Stimulated activated naive CD4-positive, alpha-beta T cell treated with Interleukin-2 at 50 U/mL for 16 hours (primary cell): ENCODE measurements around the gene RNF40.

Source experiments
- DNase-seq: peaks from one replicate; lab custom pipeline; 2025; lab: John Stamatoyannopoulos, UW

RNF40 gene

DNA sequence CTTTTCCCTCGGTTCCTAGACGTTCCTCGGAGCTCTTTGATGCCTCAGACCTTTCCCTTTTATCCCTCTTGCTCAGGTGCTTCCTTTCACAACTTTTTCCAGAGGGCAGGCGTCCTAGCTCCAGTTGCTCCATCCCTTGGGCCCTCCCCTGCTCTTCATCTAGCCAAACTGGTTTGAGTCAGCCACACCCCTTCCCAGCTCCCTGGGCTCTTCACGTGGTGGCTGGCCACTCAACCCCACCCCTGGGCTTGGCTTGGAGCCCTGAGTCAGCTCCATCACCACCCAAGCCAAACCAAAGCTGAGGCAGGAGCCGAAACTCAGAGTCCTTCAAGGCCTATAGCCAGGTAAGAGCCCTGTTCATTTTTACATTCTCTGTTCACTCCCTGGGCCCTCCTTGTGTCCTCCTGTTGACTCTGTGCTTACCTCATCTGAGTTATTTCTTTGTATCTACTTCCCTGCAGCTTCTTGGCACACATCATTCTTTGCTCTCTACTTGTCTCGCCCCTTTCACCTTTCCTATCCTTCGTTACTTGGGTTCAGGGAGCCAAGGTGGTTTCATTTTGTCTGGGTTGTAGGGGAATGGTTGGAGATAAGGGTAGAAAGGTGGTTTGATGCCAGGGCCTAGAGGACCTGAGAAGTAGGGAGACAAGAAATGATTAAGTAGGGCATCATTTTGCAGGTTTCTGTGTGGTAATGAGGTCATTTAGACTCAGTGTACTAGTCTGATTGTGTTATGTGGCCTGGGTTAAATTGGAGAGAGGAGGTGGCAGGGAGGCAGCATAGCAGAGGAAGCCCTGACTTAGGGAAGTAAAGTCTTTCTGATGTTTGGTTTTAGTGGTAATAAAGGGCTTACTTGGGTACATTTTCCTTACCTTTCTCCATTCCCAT, 21.5 kb upstream of the RNF40 start:
- DNase-seq = no peak

DNA sequence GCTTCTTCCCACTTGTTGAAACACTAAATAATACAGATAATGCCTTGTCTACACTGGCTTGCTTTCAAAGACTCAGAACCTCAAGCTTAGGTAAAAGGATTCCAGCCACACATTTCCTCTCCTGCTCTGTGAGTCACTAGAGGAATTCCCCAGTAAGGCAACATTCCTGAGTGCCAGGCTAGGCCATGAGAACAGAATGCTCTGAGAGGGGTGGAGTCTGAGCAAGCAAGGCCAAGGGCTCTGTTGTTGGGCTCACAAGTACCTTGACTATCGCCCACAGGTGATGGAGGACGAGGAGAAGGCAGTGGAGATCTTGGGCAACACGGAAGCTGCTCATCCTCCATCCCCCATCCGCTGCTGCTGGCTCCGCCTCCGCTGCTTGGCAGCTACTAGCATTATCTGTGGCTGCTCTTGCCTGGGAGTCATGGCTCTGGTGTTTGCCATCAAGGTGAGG, 20.6 kb upstream of the RNF40 start:
- DNase-seq = no peak

DNA sequence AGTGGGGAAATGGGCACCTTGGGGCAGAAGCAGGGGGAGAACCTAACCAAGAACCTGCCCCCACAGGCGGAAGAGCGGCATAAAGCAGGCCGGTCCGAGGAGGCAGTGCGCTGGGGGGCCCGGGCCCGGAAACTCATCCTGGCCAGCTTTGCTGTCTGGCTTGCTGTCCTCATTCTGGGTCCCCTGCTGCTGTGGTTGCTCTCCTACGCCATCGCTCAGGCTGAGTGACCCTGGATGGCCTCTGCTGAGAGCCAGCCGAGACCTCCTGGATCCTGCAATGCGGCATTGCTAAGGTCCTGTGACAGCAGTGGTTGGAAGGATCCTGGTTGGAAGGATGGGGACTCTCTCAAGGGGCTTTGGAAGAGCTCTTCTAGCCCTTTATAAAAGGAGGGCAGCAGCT, 18.4 kb upstream of the RNF40 start:
- DNase-seq = no peak

DNA sequence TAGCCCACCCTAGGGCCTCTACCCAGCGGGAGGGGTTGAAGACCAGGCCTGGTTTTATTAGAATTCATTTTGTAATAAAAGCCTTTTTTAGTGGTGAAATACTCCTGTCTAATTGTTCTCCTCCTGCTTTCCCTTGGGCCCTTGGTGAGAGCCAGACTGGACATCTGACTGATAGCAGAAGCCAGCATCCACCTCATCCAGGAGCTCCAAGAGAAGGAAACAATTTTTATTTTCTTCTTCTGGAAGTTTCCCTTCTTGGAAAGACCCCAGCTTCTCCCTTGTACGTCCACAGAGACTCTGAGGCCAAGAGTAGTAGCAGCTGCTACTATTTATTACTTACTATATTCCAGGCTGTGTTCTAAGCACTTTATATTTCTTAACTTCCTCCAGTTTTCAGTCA, 17.9 kb upstream of the RNF40 start:
- DNase-seq = no peak

DNA sequence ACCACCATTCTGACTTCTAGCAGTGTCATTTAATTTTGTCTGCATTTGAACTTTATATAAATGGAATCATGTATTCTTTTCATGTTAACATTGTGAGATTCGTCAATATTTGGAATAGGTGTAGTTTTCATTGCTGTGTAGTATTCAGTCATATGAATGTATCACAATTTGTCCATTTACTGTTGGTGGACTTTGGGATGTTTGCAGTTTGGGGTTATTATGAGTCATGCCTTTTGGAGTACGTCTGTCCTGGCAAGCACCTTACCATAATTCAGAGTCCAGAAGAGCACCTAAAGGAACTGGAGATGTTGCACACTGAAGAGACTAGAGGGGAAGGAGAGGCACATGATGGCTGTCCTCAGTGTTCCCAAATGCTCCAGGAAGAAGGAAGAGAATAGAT, 17.0 kb upstream of the RNF40 start:
- no peak for DNase-seq

DNA sequence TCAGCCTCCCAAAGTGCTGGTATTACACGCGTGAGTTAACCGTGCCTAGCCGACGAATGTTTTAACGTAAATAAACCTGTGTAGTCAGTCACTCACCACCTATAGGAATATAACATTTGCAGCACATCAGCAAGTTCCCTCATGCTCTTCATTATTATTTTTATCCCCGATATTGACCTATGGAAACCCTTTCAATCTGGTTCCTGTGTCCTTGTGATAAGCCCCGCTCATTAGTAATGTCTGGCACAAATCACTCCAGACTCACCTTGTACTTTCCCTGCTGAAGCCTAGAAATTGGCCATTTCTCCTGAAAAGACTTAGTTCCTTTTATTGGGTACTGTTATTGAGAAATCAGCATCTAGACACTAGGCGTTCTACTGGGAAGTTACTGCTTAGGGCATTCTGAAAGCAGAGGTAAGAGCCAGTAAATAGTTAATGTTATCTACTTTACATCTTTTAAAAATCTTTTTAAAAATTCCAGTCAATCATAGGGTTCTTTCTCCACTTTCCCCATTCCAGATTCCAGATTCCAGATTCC, 15.4 kb upstream of the RNF40 start:
- no peak for DNase-seq

DNA sequence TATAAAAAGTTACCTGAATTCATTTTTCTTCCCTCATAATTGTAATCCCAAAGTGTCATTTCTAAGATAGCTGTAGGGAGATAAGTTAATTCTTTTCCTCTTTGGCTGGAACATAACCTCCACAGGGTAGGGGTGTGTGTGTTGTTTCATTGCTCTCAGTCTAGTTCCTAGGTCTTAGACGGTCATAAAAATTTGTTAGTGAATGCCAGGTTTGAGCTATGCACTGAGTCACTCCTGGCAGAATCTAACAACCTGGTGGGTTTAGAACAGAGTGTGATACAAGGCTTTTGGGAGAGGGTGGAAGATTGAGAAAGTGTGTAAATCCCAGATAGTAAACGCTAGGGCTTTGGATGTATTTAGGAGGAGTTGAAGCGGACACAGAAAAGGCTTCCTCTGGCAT, 14.8 kb upstream of the RNF40 start:
- no peak for DNase-seq

DNA sequence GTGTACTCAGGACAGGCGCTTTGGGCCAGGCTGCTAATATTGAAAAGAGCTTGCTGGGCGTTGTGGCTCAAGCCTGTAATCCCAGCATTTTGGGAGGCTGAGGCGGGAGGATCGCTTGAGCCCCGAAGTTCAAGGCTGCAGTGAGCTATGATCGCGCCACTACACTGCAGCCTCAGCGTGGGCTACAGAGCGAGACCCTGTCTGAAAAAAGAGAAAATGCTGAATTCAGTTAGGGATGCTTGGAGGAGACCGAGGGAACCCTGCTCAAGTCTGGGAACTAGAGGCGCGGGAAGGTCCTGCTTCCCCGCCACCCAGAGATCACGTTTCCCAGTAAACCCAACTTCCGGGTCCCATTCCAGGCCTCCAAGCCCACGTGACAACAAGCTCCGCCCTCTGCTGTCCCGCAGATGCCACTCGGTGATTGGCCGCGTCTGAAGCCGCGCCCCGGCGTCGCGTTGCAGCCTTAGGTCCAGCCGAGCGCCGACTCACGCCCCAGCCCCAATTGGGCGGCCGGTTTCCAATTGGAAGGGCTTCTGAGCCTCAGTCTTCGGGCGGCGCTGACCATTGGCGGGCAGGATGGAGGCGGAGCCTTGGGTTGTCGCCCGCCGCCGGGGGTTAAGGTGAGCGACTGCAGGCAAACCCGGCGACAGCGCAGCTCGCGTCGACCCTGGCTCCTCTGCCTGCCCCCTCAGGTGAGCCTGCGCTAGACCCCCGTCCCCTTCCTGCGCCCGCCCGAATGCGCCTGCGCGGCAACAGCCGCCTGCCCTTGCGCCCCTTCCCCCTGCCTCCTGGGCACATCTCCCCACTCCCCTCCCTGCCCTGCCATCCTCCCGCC, 14.1 kb upstream of the RNF40 start, which contains the start of gene PHKG2:
Gene PHKG2 (plus strand): TSS at position 627 of the 835 bp plus-strand sequence. CDS start 396 bp downstream, outside the sequence.
- peak; percentile 97 for DNase-seq

DNA sequence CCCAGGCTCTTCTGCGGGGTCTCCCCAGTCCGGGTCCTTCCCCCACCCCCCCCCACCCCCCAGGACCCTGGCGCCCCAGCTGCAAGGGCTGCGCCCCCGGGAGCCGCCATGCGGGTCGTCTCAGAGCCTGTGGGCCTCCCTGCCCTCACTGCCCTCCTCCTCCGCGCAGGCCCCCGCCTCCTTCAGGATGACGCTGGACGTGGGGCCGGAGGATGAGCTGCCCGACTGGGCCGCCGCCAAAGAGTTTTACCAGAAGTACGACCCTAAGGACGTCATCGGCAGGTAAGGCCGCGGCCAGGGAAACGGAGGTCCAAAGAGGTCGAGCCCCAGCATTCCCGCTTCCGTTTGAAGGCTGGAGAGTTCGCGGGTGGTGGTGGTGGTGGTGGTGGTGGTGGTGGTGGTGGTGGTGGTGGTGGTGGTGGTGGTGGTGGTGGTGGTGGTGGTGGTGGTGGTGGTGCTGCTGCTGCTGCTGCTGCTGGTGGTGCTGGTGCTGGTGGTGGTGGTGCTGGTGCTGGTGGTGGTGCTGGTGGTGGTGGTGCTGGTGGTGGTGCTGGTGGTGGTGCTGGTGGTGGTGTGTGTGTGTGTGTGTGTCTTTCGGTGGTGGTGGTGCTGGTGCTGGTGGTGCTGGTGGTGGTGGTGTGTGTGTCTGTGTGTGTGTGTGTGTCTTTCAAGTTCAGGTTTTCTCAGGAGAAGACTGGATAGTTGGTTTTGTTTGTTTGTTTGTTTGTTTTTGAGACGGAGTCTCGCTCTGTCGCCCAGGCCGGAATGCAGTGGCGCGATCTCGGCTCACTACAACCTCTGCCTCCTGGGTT, 13.3 kb upstream of the RNF40 start:
- DNase-seq = no peak

DNA sequence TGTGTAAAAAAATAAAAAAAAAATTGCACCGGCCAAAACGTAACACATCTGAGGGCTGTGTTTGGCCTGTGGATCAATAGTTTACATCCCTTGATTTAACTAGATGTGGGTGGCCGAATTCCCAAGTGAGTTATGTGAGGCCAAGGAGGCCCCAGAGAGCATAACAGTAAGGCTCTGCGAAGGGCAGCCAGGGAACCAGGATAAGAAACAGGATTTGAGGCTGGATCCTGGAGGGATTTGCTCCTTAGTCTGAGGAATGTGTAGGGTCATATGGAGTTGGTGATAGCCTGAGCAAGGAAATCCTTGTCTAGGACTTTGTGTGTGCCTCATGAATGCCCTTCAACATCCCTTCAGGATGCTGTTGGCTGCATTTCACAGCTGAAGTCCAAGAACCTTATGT, 11.9 kb upstream of the RNF40 start:
- DNase-seq = no peak

DNA sequence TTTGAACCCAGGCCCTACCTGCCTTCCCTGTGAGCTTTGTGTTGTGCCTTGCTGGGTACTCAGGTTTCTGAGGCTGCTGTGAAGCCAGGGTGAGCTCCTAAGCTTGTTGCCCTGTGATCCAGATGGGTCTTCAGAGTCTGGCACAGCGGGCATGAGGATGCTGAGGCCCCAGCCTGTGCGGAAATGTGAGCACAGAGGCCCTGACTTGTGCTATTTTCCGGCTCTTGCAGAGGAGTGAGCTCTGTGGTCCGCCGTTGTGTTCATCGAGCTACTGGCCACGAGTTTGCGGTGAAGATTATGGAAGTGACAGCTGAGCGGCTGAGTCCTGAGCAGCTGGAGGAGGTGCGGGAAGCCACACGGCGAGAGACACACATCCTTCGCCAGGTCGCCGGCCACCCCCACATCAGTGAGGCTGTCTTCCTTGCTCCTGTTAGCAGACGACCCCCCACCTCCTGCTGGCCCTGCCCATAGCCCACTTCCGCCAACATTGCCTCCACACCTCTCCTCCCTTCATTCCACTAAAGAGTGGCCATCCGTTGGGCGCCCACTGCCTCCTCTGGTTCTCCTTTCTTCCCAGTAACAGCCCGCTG, 11.2 kb upstream of the RNF40 start:
- DNase-seq = no peak

DNA sequence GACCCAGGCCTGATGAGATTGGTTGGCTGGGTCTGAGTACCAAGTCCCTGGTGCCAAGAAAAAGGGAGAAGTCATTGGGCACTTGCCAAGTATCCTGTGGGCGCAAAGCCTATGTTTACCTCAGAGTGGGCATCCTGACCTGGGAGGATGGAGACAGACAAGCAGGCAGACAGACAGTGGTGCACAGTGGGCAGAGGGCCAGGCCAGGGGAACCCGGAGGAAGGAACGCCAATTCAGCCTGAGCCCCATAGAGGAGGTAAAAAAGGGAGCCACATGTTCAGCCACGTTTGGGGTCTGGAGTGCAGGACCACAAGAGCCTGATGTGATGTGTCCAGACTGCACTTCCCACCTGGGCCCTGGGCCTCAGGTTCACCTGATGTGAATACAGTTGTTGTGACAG, 8.5 kb upstream of the RNF40 start:
- no peak for DNase-seq

DNA sequence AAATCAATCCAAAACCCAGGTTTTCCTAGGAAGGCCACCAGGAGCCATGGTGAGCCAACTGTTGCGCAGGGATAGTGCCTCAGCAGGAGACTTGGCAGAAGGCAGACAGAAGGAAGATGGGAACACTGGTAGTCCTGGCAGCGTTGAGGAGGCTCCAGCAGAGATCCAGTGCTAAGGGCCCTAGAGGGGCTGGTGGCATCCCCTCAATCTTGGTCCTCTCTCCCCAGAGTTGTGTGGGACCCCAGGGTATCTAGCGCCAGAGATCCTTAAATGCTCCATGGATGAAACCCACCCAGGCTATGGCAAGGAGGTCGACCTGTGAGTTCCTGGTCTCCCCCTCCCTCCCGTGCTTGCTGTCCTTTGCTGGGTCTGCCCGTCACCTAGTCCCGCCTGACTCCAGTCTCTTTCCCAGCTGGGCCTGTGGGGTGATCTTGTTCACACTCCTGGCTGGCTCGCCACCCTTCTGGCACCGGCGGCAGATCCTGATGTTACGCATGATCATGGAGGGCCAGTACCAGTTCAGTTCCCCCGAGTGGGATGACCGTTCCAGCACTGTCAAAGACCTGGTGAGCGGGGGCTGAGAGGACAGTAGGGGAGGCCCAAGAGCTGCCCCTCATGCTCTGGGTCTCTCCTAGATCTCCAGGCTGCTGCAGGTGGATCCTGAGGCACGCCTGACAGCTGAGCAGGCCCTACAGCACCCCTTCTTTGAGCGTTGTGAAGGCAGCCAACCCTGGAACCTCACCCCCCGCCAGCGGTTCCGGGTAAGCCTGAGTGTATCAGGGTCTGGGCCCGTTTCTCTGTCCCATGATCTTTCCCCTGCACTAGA, 6.0 kb upstream of the RNF40 start:
- DNase-seq = no peak

DNA sequence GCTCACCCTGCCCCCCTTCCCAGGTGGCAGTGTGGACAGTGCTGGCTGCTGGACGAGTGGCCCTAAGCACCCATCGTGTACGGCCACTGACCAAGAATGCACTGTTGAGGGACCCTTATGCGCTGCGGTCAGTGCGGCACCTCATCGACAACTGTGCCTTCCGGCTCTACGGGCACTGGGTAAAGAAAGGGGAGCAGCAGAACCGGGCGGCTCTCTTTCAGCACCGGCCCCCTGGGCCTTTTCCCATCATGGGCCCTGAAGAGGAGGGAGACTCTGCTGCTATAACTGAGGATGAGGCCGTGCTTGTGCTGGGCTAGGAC, 5.4 kb upstream of the RNF40 start:
- DNase-seq = no peak

DNA sequence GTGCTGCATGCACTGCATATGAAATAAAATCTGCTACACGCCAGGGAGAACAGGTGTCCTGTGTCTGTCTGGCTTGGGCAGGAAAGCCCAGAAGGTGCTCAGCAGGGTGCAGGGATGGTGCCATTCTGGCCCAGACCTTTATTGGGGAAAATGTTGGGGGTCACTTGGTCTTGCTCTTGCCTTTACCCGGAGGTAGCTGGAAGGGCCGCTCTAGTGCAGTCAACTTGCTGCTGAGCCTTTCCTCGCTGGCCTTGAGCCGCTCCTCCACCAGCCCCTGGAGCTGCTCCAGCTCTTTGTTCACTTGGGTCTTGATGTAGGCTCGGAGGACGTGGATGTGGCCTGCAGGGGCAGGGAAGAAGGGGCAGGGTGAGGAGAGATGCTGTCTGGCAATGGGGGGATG, 4.8 kb upstream of the RNF40 start:
- no peak for DNase-seq

DNA sequence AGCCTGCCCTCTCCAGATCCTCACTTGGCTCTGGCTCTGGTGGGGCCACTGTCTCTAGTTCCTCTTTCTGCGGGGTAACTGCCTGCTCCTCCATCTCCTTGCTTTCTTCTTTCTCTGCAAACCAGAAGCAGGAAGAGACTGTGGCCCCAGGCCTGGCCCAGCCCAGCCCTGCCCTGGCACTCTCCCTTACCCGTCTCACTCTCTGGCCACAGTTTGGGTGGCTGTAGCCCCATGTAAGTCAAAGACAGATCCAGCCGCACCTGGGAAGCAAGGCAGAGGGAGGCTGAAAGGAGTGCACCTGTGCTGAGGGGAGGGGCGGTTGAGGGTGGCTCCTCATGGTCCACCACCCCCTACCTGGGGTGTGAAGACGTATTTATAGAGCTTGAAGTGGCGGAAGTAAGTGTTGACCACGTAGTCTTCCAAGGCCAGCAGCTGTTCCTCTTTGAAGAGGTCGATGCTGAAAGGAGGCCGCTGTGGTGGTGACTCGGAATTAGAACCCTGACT, 3.1 kb upstream of the RNF40 start:
- DNase-seq = no peak

DNA sequence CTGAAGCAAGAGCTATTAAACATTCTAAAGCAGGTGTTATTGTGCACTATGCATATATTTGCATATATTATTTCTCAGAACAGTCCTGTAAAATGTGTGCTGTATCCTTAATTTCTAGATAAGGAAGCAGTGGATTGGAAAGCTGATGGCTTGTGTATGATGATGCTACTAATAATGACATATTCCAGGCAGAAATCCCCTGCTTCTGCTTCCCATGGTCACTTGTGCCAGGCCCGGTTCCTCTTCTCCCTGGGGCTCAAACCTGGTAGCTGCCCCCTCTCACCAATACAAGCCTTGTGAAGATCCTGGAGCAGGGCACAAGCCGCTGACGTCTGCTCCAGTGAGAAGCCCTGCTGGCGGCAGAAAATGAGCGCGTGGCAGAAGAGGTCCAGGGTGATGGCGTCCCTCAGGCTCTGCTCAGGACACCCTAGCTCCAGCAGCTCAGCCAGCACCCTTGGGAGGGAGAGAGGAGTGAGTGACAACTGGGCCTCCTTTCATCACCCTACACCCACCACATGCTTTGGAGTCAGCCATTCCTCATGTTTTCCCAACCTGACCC, 2.0 kb upstream of the RNF40 start:
- DNase-seq = no peak

DNA sequence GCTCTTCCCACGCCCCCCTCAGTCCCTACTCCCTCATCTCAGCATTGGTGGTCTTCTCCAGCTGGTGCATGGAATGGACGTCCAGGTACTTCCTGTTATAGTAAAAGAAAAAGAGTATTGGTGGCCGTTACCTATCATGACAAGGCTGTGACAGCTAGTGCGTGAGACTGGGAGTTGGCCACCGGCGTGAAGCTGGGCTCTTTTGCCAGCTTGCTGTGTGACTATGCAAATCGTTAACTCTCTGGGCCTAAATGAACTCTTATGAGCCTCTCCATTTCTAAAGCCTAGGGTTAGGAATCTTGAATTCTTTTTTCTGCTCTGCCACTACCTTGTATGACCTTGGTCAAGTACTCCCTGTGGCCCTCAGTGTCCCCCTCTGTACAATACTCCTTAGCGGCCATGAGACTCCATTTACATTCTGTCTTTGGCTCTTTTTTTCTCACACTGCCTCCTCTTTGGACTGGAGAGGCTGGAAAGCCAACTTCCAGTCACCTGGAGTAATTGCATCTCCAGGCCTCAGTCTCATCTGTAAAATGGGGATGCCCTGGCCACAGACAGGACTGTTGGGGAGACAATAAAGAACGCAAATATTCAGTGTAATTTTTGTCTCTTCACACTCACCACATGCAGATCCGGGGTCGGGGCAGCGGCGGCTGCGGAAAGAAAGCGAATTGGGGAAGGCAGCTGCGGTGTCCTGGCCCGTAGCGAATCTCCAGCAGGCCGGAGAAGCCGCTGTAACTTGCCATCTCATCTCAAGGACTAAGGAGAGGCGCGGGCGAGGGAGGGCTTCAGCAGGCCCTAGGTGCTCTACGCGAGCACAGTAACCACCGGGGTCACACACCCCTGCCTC, 1.3 kb upstream of the RNF40 start:
- DNase-seq = no peak

DNA sequence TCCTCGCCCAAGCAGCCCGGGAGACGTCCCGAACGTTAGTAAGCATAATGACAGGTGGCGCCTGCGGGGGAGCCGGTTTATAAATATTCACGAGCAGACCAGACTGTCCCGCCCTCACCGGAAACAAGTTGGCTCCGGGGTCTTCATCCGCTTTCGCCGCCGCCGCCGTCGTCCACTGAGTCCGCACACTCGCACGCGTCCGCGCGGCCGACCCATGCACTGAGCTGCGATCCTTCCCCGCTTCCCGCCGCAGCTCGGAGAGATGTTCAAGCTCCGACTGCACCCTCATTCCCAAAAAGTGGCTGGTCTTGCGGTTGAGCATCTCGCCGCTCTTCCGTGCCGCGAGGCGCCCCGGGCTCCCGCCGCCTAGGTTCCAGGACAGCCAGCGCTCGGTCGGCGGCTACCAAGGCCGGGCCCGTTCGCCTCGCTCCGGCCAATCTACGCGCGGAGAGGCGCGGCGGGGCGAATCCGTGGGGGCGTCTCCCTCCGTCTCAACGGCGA, 645 bp upstream of the RNF40 start:
- peak; percentile 24 for DNase-seq
